KBM-7 (cell line): ENCODE measurements around the gene KRT13.

Experiments used
- DNase-seq: peaks from one replicate; pipeline ENCODE4 v3.0.0-alpha.2; 2015
- in situ Hi-C: fragments of 300-500 bp; cut with MboI; formaldehyde crosslinking; loops from 2 replicates; pipeline ENCODE4 v1.14.3; 2020; ENCODE audit warnings: low sequenced_read_pairs, low pct_unique_long_range_greater_than_20kb, mixed read lengths

The KRT13 gene

GRCh38 chr17:41455236-41455635, 50.2 kb downstream of the KRT13 start:
- no peak for DNase-seq
- in situ Hi-C loops = no loop called here

- no peak for DNase-seq
- in situ Hi-C loops = no loop called here
These were observed 52.3 kb downstream of the KRT13 start for GRCh38 chr17:41453066-41453465.

- DNase-seq = no peak
- in situ Hi-C loops = no loop called here
These were observed 53.1 kb downstream of the KRT13 start for GRCh38 chr17:41452281-41452680.

GRCh38 chr17:41451154-41451728, 54.2 kb downstream of the KRT13 start:
- in situ Hi-C loops = no loop called here
- no peak for DNase-seq
